H54 (cell line): Measurements from ENCODE around the gene P2RY2.

Experiments
- DNase-seq: peaks from one replicate; pipeline ENCODE4 v3.0.0; 2011; ENCODE audit warnings: low spot score, mixed read lengths; ENCODE audit not compliant: insufficient read length
- FAIRE-seq: peaks from 3 replicates; lab custom pipeline; 2011; peaks lifted over from hg19 to GRCh38; lab: Jason Lieb, UNC
- POLR2A ChIP-seq: IDR thresholded peaks from 2 replicates; pipeline ENCODE4 v1.6.1; 2011; ENCODE audit warnings: low read depth, mild to moderate bottlenecking, low read length

P2RY2 gene

DNA sequence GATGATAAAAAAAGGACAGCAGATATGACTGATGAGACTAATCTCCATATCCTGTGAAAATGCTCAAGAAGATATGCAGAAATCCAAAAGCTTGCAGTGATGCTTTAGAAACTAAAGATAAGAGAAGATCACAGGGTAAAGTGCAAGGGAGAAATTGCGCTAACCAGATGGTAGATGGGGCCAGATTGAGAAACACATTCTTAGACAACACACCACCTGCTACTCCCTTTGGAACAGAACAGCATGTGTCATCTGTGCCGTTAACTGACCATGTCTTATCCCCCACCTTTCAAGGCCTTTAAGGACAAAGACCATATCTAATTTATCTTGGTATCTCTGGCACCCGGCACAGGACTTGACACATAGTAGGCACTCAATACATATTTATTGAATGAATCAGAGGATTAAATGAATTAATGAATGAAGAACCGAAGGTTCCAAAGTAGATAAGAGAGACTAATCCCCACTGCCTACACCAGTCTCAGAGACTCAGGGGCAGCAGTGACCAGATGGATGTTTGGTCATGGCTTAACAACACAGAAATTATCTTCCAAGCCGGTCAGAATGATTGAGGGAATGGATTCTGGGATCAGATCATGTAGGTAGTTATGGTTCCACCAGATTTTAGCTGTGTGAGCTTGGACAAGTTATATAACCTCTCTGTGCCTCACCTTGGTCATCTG, 12.3 kb upstream of the P2RY2 start:
- no peak for TF ChIP-seq POLR2A
- FAIRE-seq (no peak), DNase-seq (no peak)

- no peak for FAIRE-seq
- no peak for TF ChIP-seq POLR2A
- no peak for DNase-seq
Measured at GRCh38 chr11:73206801-73207200, 11.3 kb upstream of the P2RY2 start.

- FAIRE-seq: no peak
- no peak for TF ChIP-seq POLR2A
- no peak for DNase-seq
Measured at GRCh38 chr11:73209892-73210291, 8.2 kb upstream of the P2RY2 start.

- DNase-seq (no peak), FAIRE-seq (no peak)
- no peak for TF ChIP-seq POLR2A
Measured at GRCh38 chr11:73210916-73211667, 7.0 kb upstream of the P2RY2 start.

DNA sequence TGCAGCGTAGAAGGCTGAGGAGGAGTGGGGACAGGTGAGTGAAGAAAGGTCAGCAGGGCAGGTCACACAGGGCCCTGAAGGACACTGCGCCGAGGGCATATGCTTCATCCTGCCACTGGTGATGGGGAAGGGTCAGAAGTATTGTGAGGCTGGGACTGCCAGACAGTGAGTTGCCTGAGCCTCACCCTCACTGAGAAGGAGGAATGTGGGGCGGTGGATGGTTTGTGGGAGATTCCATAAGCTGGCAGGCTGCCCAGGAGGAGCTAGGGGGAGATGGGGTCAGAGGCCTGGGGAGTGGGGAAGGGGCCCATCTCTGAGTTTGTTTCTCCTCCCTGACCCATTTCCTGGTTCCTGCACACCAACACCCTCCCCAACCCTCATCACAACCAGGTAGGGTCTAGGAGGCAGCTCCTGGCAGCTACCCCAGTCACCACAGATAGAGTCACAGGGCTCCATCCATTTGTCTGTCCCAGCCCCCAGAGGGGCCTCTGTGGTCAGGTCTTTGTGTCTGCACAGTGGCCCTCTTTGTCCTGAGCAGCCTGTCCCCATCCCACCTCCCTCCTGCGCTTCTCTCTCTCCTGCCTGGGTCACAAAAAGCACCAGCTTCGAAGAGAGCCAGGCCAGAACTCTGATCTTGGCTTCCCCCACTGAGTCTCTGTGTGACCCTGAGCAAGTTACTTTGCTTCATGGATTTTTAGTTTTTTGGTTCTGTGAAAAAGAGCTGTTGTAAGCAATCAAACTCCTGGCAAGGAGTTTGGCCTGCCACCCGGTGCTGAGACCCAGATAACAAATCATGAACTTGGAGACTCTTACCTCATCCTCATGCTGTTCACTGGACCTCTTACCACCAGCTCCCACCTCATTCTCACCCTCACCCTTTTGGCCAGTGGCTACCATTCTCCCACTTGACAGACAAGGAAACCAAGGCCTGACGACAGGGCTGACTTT, 4.6 kb upstream of the P2RY2 start:
- TF ChIP-seq POLR2A: no peak
- DNase-seq (no peak), FAIRE-seq (no peak)

DNA sequence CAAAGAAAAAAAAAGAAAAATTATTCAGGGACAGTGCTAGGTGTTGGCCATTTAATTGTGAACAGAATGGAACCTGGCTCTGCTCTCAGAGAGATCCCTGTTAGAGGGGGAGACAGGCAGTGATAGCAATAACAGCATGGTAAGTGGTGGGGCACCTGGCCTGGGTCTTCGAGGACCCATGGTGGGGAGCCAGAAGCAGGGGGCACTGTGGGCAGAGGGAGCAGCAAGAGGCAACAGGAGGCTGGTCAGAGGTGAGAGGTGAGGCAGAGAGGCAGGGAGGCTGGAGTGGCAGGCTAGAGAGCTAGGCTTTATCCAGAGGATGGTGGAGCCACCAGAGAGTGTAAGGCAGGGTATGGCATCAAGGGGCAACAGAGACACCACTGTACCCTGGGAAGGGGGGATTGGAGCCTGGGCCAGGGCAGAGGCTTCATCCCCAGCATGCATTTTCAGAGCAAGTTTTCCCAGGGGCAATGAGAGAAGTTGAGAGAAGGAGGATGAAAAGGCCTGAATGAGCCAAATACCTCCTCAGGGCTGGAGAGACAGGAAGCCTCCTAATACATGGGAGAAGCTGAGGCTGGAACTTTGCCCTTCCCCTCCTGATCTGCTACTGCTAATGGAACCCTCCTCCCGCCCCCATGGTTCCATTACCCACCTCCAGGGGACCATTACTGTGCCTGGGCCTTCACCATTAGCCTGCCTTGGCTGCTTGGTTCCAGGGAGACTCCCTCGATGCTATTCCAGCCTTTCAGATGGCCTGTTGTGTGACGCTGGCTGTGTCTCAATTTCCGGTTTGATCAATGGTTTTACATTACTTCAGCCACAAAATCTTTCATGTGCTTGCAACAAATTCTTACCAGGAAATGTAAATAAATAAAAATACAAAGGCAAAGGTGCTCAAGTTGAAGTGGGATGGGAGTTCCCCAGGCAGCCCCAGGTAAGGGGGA, 2.6 kb upstream of the P2RY2 start:
- FAIRE-seq (no peak), DNase-seq (no peak)
- TF ChIP-seq POLR2A: no peak

- no peak for TF ChIP-seq POLR2A
- DNase-seq (no peak), FAIRE-seq (no peak)
Measured at GRCh38 chr11:73216465-73216864, 1.6 kb upstream of the P2RY2 start.

DNA sequence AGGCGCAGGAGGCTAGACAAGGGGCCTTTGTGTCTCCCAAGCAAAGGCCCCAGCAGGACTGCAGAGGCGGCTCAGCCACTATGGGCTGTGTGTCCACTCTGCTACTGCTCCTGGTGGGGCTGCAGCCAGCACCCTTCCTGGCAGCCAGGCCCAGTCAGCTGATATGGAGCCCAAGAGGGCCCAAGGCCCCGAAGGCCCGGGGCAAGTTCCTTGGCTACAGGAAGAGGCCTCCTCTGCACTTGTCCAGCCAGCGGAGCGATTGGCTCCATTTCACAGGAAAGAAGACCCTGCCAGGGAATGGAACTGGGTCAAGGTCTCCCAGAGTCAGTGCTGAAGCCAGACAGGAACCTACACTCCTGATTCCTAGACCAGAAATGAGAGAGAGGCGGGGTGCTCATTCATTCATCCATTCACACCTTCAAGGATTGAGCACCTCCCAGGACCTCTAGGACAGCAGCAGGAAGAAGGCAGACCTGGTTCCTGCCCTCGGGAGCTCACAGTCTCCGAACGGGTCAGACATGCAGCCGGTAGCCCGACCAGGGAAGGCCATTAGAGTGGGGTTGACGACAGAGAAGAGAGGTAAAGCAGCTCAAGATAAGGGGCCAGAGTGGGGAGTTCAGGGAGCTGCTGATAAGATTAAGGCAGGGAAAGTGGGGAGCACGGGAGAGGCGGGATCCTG, 811 bp upstream of the P2RY2 start:
- TF ChIP-seq POLR2A: no peak
- DNase-seq: no peak

DNA sequence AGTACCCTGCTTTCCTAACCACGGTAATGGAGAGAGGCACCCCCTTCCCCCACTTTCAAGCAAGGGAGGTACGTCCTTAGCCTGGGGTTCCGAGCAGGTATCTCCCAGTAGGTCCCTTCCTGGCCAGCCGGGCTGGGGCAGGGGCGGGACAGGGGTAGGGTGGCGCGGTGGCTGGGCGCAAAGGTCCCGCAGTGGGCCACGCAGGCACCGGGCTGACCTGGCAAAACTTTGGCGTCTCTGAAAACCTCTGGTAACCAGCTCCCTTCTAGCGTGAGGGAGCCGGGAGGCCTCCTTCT, 323 bp upstream of the P2RY2 start:
- FAIRE-seq: no peak
- TF ChIP-seq POLR2A: no peak

More for the DNA sequence above, 811 bp upstream of the P2RY2 start:
- no peak for FAIRE-seq

GRCh38 chr11:73218830-73219215, 742 bp downstream of the P2RY2 start:
- TF ChIP-seq POLR2A: no peak
- no peak for FAIRE-seq

More for the DNA sequence above, 323 bp upstream of the P2RY2 start:
- no peak for DNase-seq

GRCh38 chr11:73219396-73220285, 1.6 kb downstream of the P2RY2 start:
- DNase-seq (no peak), FAIRE-seq (no peak)

More at GRCh38 chr11:73218830-73219215, 742 bp downstream of the P2RY2 start:
- no peak for DNase-seq

More at GRCh38 chr11:73219396-73220285, 1.6 kb downstream of the P2RY2 start:
- TF ChIP-seq POLR2A: no peak
